ENCODE results near the gene ACTN3.
"Not testable (repeated sequence)": the region's sequence is repeated elsewhere in the genome, so short reads cannot be mapped to it uniquely, and the experiment has no call there.

ACTN3 gene

GRCh38 chr11:66546368-66546965 lies at the start of gene ACTN3:
Gene ACTN3, plus strand, starts transcription at chr11:66546903. Its CDS starts 35 bp downstream, at chr11:66546938.
- DNase-seq = no peak

- no peak for DNase-seq
Observed at GRCh38 chr11:66497206-66497605, 49.5 kb upstream of the ACTN3 start.

DNA sequence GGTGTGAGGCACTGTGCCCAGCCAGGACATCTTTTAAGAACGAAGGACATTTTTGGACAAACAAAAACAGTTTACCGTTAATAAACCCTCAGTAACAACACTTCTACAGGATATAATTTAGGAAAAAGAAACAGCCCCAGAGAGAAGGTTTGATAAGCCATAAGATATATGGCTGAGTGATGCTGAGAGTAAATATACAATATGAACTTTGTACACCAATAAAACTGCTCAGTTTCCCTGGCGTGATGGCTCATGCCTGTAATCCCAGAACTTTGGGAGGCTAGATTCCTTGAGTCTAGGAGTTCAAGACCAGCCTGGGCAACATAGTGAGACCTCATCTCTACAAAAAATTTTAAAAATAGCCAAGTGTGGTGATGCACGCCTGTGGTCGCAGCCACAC lies 48.2 kb upstream of the ACTN3 start:
- DNase-seq = no peak

DNA sequence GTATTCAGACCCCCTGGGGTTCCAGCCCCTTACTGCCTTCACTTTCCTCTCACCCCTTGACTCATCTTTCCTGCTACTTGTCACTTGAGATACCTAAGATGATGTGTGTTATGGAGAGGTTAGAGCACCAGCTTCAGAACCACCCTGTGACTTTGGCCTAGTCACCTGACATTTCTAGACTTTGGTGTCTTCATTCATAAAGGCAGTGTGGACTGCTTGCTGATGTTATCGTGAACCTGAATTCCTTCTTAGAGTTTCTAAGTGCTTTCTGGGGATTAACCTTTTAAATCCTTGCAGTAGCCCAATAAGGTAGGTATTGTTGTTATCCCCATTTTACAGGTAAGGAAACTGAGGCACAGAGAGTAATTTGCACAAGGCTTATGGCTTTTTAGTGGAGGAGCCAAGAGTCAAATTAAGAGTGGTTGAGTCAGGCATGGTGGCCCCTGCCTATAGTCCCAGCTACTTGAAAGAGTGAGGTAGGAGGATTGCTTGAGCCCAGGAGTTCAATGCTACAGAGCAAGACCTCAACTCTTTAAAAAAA lies 41.4 kb upstream of the ACTN3 start:
- DNase-seq = no peak

- no peak for DNase-seq
Observed at GRCh38 chr11:66509131-66509561, 37.6 kb upstream of the ACTN3 start.

DNA sequence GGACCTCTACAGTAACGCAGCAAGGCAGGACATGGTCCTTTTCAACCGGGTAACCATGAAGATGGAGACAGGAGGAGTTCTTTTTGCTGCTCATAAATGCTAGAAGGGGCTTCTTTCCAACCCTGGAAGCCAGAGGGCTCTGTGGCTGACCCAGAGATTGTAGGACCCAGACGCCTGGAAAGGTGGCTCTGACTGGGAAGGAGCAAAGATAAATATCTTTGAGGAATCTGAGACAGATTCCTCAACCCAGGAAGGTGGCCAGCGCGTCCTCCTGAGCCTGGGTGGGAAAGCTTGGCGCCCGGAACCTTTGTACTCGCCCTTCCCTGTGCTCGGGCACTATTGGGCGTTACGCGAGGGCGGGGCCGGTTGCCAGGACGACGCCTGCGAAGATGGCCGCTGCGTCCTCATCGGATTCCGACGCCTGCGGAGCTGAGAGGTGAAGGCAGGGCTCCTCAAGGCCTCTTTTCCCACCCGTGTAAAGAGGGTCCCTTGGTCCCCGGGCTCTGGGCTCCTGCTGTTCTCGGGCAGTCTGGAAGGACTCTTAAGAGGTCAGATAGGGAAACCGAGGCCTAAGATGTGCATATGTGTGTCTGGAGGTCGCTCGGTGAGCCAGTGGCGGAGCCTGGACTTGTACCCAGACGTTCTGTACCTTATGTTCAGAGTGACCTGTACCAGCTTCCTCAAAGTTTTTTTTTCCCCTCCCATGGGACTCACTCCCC lies 36.3 kb upstream of the ACTN3 start, which contains the start of gene BBS1:
Gene BBS1, plus strand, starts transcription at position 365 of the 719 bp plus-strand sequence. Its CDS starts 25 bp downstream, at position 390.
- DNase-seq = peak; percentile 18

- DNase-seq = no peak
Observed at GRCh38 chr11:66510990-66511339, 35.7 kb upstream of the ACTN3 start.

DNA sequence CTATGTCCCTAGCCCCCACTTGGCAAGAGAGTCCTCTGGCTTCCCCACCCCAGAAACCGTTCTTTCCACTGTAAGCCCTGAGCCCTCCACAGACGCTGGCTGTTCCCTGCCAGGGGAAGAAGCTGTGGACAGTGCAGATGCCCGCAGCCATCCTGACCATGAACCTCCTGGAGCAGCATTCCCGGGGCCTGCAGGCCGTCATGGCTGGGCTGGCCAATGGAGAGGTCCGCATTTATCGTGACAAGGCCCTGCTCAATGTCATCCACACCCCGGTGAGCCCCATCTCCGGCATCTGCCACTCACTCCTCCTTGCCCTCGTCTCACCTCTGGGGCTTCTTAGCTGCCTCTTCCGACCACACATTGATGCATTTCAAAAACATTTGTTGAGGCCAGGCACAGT lies 23.1 kb upstream of the ACTN3 start:
- no peak for DNase-seq

DNA sequence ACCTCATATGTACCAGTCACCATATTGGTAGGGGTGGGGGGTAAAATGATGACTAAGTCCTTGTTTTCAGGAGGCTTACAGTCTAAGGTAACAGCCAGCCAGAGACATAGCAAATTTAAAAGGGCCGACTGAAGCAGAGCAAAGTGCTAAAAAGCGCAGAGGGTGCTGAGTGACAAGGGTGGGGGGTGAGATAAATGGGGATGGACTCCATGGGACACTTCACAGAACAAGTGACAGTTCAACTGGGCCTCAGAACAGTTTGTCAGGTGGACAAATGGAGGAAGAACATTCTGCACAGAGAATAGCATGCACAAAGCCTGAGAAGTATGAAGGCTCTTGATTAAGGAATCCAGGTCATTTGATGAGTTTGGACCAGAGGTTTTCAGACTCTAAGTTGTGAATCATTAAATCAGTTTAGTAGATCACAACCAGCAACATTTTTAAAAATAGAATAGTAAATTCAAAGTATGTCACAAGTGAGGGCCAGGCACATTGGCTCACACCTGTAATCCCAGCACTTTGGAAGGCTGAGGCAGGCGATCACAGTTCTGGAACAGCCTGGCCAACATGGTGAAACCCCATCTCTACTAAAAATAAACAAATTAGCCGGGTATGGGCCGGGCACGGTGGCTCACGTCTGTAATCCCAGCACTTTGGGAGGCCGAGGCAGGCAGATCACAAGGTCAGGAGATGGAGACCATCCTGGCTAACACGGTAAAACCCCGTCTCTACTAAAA lies 22.2 kb upstream of the ACTN3 start:
- no peak for DNase-seq

DNA sequence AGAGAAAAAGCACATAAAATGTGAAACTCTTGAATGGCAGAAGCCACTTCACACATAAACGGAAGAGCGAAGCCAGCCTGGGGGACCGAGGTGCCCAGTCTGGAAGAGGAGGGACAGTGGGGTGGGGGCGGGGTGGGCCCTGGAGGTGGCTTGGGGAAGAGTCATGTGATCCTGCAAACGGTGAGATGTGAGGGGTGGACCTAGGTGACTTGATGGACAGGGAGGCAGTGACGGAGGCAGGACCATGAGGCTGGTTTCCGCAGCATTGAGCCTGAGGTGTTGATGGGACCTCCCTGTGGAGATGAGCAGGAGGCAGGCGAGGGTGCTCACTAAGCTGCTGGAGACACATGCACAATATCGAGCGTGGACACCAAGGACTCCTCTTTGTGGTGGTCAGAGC lies 17.6 kb upstream of the ACTN3 start:
- DNase-seq = no peak

DNA sequence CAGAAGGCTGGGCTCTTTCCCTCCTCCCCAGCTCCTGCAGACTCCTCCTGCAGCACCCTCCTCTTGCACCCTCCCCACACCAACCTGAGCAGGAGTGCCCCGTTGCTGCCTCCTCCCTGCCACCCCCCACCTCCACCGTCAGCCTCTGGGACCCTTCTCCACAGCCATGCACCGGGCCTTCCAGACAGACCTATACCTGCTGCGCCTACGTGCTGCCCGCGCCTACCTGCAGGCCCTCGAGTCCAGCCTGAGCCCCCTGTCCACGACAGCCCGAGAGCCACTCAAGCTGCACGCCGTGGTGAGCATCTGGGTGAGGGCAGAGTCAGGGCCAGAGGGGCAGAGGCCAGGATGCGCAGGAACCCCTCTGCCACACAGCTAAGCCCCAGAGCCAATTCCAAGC lies 17.0 kb upstream of the ACTN3 start:
- DNase-seq = no peak

- no peak for DNase-seq
Observed at GRCh38 chr11:66530927-66531709, 15.6 kb upstream of the ACTN3 start.

GRCh38 chr11:66531841-66532240 lies 14.9 kb upstream of the ACTN3 start:
- no peak for DNase-seq

- no peak for DNase-seq
Observed at GRCh38 chr11:66532784-66533183, 13.9 kb upstream of the ACTN3 start.

GRCh38 chr11:66539170-66539869 lies 7.4 kb upstream of the ACTN3 start:
- no peak for DNase-seq

DNA sequence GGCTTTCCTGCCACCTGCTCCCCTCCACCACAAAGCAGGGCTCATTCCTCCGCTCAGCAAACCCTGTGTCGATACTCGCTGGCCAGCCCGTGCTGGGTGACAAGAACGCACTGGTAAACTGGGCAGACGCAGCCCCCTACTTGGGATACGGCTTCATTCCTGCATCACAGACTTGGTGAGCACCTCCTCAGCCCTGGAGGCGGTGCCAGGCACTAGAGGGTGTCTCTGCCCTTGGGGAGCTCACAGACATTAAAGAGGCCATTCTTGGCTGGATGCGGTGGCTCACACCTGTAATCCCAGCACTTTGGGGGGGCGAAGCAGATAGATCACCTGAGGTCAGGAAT lies 6.9 kb upstream of the ACTN3 start:
- DNase-seq = no peak

GRCh38 chr11:66540598-66540997 lies 6.1 kb upstream of the ACTN3 start:
- DNase-seq = not testable (repeated sequence)

DNA sequence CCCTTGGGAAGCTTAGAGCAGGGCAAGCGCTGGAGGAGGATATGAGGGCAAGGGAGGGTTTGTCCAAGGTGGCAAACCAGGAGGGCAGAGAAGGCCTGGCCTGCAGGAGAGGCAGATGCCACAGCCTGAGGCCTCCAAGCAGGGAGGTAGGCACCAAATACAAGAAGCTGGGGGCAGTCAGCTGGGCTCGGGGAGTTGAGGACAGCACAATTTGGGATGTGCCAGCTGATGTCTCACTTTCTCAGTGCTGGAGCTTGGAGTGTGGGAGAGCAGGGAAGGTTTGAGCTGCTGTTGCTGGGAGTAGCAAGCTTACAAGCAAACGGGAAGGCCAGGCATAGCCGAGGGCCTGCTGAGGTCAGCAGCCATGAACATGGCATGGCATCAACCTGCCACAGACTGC lies 4.8 kb upstream of the ACTN3 start:
- no peak for DNase-seq

- no peak for DNase-seq
Observed at GRCh38 chr11:66542362-66542761, 4.3 kb upstream of the ACTN3 start.

- no peak for DNase-seq
Observed at GRCh38 chr11:66543263-66544107, 3.2 kb upstream of the ACTN3 start.

DNA sequence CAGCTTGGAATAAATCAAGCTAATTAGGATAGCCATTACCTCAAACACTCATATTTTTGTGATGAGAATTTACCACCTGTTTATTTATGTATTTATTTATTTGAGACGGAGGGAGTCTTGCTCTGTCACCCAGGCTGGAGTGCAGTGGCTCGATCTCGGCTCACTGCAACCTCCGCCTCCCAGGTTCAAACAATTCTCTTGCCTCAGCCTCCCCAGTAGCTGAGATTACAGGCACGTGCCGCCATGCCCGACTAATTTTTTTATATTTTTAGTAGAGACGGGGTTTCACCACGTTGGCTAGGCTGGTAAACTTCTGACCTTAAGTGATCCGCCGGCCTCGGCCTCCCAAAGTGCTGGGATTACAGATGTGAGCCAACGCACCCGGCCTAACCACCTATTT lies 1.8 kb upstream of the ACTN3 start:
- DNase-seq = not testable (repeated sequence)

Data from NCI-H2081 treated with DMSO at 0.1 percent for 48 hours (cell line).